Right lobe of liver (tissue), 4 donors: ENCODE results near the gene C1QL1.

ENCODE experiments used
- POLR2A ChIP-seq: fragments of 450-650 bp; IDR thresholded peaks from one replicate; pipeline ENCODE4 v1.6.1; 2017; ENCODE audit warnings: antibody characterized with exemption, mild to moderate bottlenecking
- TF ChIP-seq, protein P1 (sequence below), 4 donors: fragments of 200-600 bp in 3 of 4; fragments of 450-650 bp in 1 of 4; IDR thresholded peaks; one replicate each; pipeline versions ENCODE4 v1.5.1 to v1.8.0; 2016 to 2022; ENCODE audit warnings: antibody characterized with exemption in 4 of 4, mild to moderate bottlenecking in 2 of 4
- donor health status: DM: no; HTN: no; CAD: no.
- donor health status: DM: no; HTN: no; CAD: no.
- donor health status: DM: no; HTN: yes; CAD: no.

- TF ChIP-seq, protein P1, sequence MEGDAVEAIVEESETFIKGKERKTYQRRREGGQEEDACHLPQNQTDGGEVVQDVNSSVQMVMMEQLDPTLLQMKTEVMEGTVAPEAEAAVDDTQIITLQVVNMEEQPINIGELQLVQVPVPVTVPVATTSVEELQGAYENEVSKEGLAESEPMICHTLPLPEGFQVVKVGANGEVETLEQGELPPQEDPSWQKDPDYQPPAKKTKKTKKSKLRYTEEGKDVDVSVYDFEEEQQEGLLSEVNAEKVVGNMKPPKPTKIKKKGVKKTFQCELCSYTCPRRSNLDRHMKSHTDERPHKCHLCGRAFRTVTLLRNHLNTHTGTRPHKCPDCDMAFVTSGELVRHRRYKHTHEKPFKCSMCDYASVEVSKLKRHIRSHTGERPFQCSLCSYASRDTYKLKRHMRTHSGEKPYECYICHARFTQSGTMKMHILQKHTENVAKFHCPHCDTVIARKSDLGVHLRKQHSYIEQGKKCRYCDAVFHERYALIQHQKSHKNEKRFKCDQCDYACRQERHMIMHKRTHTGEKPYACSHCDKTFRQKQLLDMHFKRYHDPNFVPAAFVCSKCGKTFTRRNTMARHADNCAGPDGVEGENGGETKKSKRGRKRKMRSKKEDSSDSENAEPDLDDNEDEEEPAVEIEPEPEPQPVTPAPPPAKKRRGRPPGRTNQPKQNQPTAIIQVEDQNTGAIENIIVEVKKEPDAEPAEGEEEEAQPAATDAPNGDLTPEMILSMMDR (IDR thresholded peaks at IDR 0.05) = no peak
- no peak for TF ChIP-seq POLR2A
Observed at GRCh38 chr17:45011767-45012166, 43.7 kb upstream of the C1QL1 start.
